ENCODE data around the gene RAB22A.

RAB22A gene

GRCh38 chr20:58392286-58392685, 82.8 kb downstream of the RAB22A start:
- Histone ChIP-seq H3K27ac (replicated peaks) (no peak overlapping the region), H3K27me3 (ENCODE audit: insufficient read depth, poor library complexity, severe bottlenecking) (no peaks in the 10 kb centered on the region), H3K4me3 (replicated peaks; ENCODE audit: insufficient read depth, low read length) (no peak overlapping the region)
- TF ChIP-seq POLR2AphosphoS5 (IDR thresholded peaks at IDR 0.05; ENCODE audit: low read depth) (no peak), REST (IDR thresholded peaks at IDR 0.05; ENCODE audit: insufficient replicate concordance, low read depth) (no peak), SPI1 (IDR thresholded peaks at IDR 0.05; ENCODE audit: borderline replicate concordance, low read depth) (no peak), CTCF (IDR thresholded peaks at IDR 0.05; ENCODE audit: insufficient read depth, low read length) (no peak), GABPA (IDR thresholded peaks at IDR 0.05; ENCODE audit: low read depth) (no peak)
- DNase-seq (ENCODE audit: low read depth in 1 of 2, low spot score in 1 of 2) = no peak

GRCh38 chr20:58393299-58393698, 83.8 kb downstream of the RAB22A start:
- TF ChIP-seq GABPA (IDR thresholded peaks at IDR 0.05; ENCODE audit: low read depth) (no peak), SPI1 (IDR thresholded peaks at IDR 0.05; ENCODE audit: borderline replicate concordance, low read depth) (no peak), REST (IDR thresholded peaks at IDR 0.05; ENCODE audit: insufficient replicate concordance, low read depth) (no peak), POLR2AphosphoS5 (IDR thresholded peaks at IDR 0.05; ENCODE audit: low read depth) (no peak), CTCF (IDR thresholded peaks at IDR 0.05; ENCODE audit: insufficient read depth, low read length) (no peak)
- Histone ChIP-seq H3K4me3 (replicated peaks; ENCODE audit: insufficient read depth, low read length) (no peak overlapping the region), H3K27me3 (ENCODE audit: insufficient read depth, poor library complexity, severe bottlenecking) (no peaks in the 10 kb centered on the region), H3K27ac (replicated peaks) (no peak overlapping the region)
- DNase-seq (ENCODE audit: low read depth in 1 of 2, low spot score in 1 of 2) = no peak

- DNase-seq (ENCODE audit: low read depth in 1 of 2, low spot score in 1 of 2) = no peak
- no peaks in the 10 kb centered on the region for H3K27me3 ChIP-seq (ENCODE audit: insufficient read depth, poor library complexity, severe bottlenecking)
Measured at GRCh38 chr20:58394801-58395200, 85.3 kb downstream of the RAB22A start.

GRCh38 chr20:58395604-58396003, 86.1 kb downstream of the RAB22A start:
- Histone ChIP-seq H3K27ac (replicated peaks) (no peak overlapping the region), H3K4me3 (replicated peaks; ENCODE audit: insufficient read depth, low read length) (no peak overlapping the region), H3K27me3 (ENCODE audit: insufficient read depth, poor library complexity, severe bottlenecking) (no peaks in the 10 kb centered on the region)
- no peak for DNase-seq (ENCODE audit: low read depth in 1 of 2, low spot score in 1 of 2)
- no peak for TF ChIP-seq REST (IDR thresholded peaks at IDR 0.05; ENCODE audit: insufficient replicate concordance, low read depth)
- TF ChIP-seq GABPA (IDR thresholded peaks at IDR 0.05; ENCODE audit: low read depth) = no peak
- no peak for TF ChIP-seq POLR2AphosphoS5 (IDR thresholded peaks at IDR 0.05; ENCODE audit: low read depth)
- TF ChIP-seq CTCF (IDR thresholded peaks at IDR 0.05; ENCODE audit: insufficient read depth, low read length) = no peak
- TF ChIP-seq SPI1 (IDR thresholded peaks at IDR 0.05; ENCODE audit: borderline replicate concordance, low read depth) = no peak

More at GRCh38 chr20:58394801-58395200, 85.3 kb downstream of the RAB22A start:
- Histone ChIP-seq H3K27ac (replicated peaks) (no peak overlapping the region), H3K4me3 (replicated peaks; ENCODE audit: insufficient read depth, low read length) (no peak overlapping the region)
- TF ChIP-seq SPI1 (IDR thresholded peaks at IDR 0.05; ENCODE audit: borderline replicate concordance, low read depth) = no peak
- no peak for TF ChIP-seq GABPA (IDR thresholded peaks at IDR 0.05; ENCODE audit: low read depth)
